Measurements from ENCODE around the gene MYLK4. TPM values are rescaled to one million over a fixed set of nuclear protein-coding genes. Genes with fewer than 3 reads are reported as not detected.
A peak's percentile ranks its signal among the peaks of the same experiment; 100 is the strongest.

Gene MYLK4
- polyA plus RNA-seq, 3 donors, result 0.04 to 0.45 (median 0.08) TPM

- Histone ChIP-seq H3K4me1 (ENCODE audit: control insufficient read depth in 1 of 2, insufficient read depth in 2 of 2, low read length in 2 of 2) (peaks cover 7 to 12% of the 10 kb centered on the region in 2 donors), H3K27me3 (ENCODE audit: control insufficient read depth in 2 of 2, insufficient read depth in 2 of 2, low read length in 2 of 2) (peaks cover 0 to 11% of the 10 kb centered on the region in 2 donors), H3K9ac (ENCODE audit: insufficient read depth, low read length, poor library complexity, severe bottlenecking) (no peak overlapping the region), H3K4me2 (replicated peaks; ENCODE audit: extremely low read depth, low read length, poor library complexity, severe bottlenecking) (no peak overlapping the region), H3K4me3 (replicated peaks in 1 of 3; ENCODE audit: low read depth in 2 of 3, low read length in 3 of 3) (no peak overlapping the region), H3K9me3 (replicated peaks in 1 of 2; ENCODE audit: control insufficient read depth in 1 of 2, insufficient read depth in 1 of 2, low read length in 2 of 2) (no peaks in the 10 kb centered on the region), H3K27ac (ENCODE audit: low read depth in 1 of 2, low read length in 2 of 2) (no peak overlapping the region), H4K20me1 (ENCODE audit: insufficient read depth, low read length) (no peaks in the 10 kb centered on the region), H3K79me2 (ENCODE audit: insufficient read depth, low read length) (no peaks in the 10 kb centered on the region), H2AFZ (ENCODE audit: insufficient read depth, low read depth, low read length, poor library complexity, severe bottlenecking) (no peak overlapping the region), H3K36me3 (replicated peaks in 1 of 2; ENCODE audit: control insufficient read depth in 1 of 2, insufficient read depth in 2 of 2, low read length in 2 of 2) (no peaks in the 10 kb centered on the region)
- intact Hi-C loops (cut with micrococcal nuclease), result loop anchor here in 1 of 2 donors (10.0 kb wide), 2 partner anchors 276 to 386 kb away; partner anchors contain the start of gene GMDS
- Mint-ChIP-seq H3K27me3 (ENCODE audit: low read depth in 3 of 3) (peaks cover 12 to 21% (median 14%) of the 10 kb centered on the region in 3 donors), H3K4me1 (peaks cover 6% of the 10 kb centered on the region), H3K4me3 (no peak overlapping the region), H3K36me3 (no peaks in the 10 kb centered on the region), H3K9me3 (no peaks in the 10 kb centered on the region), H3K27ac (no peak overlapping the region)
- 94% methylated on average over 9 of the region's 14 CpGs for WGBS (ENCODE audit: insufficient coverage)
- no peak for TF ChIP-seq CTCF (IDR thresholded peaks at IDR 0.05)
- DNase-seq, result no peak
Observed at GRCh38 chr6:2630891-2631571, 119.7 kb downstream of the MYLK4 start.

- intact Hi-C loops (cut with micrococcal nuclease), result loop anchor here in 1 of 2 donors (10.0 kb wide), 2 partner anchors 276 to 386 kb away; partner anchors contain the start of gene GMDS
- no peaks in the 10 kb centered on the region for H3K9me3 ChIP-seq (replicated peaks in 1 of 2; ENCODE audit: control insufficient read depth in 1 of 2, insufficient read depth in 1 of 2, low read length in 2 of 2)
Observed at GRCh38 chr6:2630359-2630758, 120.4 kb downstream of the MYLK4 start.

More at GRCh38 chr6:2630359-2630758, 120.4 kb downstream of the MYLK4 start:
- peaks cover 6% of the 10 kb centered on the region for H3K4me1 Mint-ChIP-seq
- Histone ChIP-seq H3K79me2 (ENCODE audit: insufficient read depth, low read length) (no peaks in the 10 kb centered on the region), H3K4me2 (replicated peaks; ENCODE audit: extremely low read depth, low read length, poor library complexity, severe bottlenecking) (no peak overlapping the region), H3K4me3 (replicated peaks in 1 of 3; ENCODE audit: low read depth in 2 of 3, low read length in 3 of 3) (no peak overlapping the region), H3K4me1 (ENCODE audit: control insufficient read depth in 1 of 2, insufficient read depth in 2 of 2, low read length in 2 of 2) (peaks cover 7 to 12% of the 10 kb centered on the region in 2 donors), H3K27ac (ENCODE audit: low read depth in 1 of 2, low read length in 2 of 2) (no peak overlapping the region), H3K36me3 (replicated peaks in 1 of 2; ENCODE audit: control insufficient read depth in 1 of 2, insufficient read depth in 2 of 2, low read length in 2 of 2) (no peaks in the 10 kb centered on the region), H3K27me3 (ENCODE audit: control insufficient read depth in 2 of 2, insufficient read depth in 2 of 2, low read length in 2 of 2) (peaks cover 0 to 11% of the 10 kb centered on the region in 2 donors), H4K20me1 (ENCODE audit: insufficient read depth, low read length) (no peaks in the 10 kb centered on the region), H3K9ac (ENCODE audit: insufficient read depth, low read length, poor library complexity, severe bottlenecking) (no peak overlapping the region), H2AFZ (ENCODE audit: insufficient read depth, low read depth, low read length, poor library complexity, severe bottlenecking) (no peak overlapping the region)
- no peak for TF ChIP-seq CTCF (IDR thresholded peaks at IDR 0.05)
- H3K27me3 Mint-ChIP-seq (ENCODE audit: low read depth in 3 of 3), result peaks cover 12 to 21% (median 14%) of the 10 kb centered on the region in 3 donors
- H3K9me3 Mint-ChIP-seq, result no peaks in the 10 kb centered on the region
- no peaks in the 10 kb centered on the region for H3K36me3 Mint-ChIP-seq
- no peak overlapping the region for H3K27ac Mint-ChIP-seq
- no peak overlapping the region for H3K4me3 Mint-ChIP-seq
- WGBS (ENCODE audit: insufficient coverage), result 94% methylated on average over 5 of the region's 6 CpGs
- DNase-seq, result peak in 1 of 3 donors; percentile 42
